Measurements from ENCODE around the gene PPDPF.

The PPDPF gene

GRCh38 chr20:63481503-63481902, 39.1 kb upstream of the PPDPF start:
- no peak for DNase-seq
- Histone ChIP-seq H3K27ac (no peak overlapping the region), H3K27me3 (ENCODE audit: insufficient read depth, low read depth, severe bottlenecking) (no peaks in the 10 kb centered on the region), H3K9me3 (ENCODE audit: severe bottlenecking) (no peaks in the 10 kb centered on the region), H3K4me3 (ENCODE audit: low read depth, low read length) (no peak overlapping the region), H3K36me3 (no peaks in the 10 kb centered on the region)
- TF ChIP-seq CTCF (IDR thresholded peaks at IDR 0.05; ENCODE audit: low read depth, low read length) = no peak

- Histone ChIP-seq H3K36me3 (no peaks in the 10 kb centered on the region), H3K27me3 (ENCODE audit: insufficient read depth, low read depth, severe bottlenecking) (no peaks in the 10 kb centered on the region), H3K9me3 (ENCODE audit: severe bottlenecking) (no peaks in the 10 kb centered on the region), H3K4me3 (ENCODE audit: low read depth, low read length) (no peak overlapping the region), H3K27ac (no peak overlapping the region)
- no peak for DNase-seq
- TF ChIP-seq CTCF (IDR thresholded peaks at IDR 0.05; ENCODE audit: low read depth, low read length) = no peak
Observed at GRCh38 chr20:63482021-63482587, 38.5 kb upstream of the PPDPF start.

- peak; percentile 77 for DNase-seq
- no peaks in the 10 kb centered on the region for H3K9me3 ChIP-seq (ENCODE audit: severe bottlenecking)
- H3K27ac ChIP-seq = no peak overlapping the region
- H3K4me3 ChIP-seq (ENCODE audit: low read depth, low read length) = no peak overlapping the region
- H3K27me3 ChIP-seq (ENCODE audit: insufficient read depth, low read depth, severe bottlenecking) = no peaks in the 10 kb centered on the region
- peaks cover 11% of the 10 kb centered on the region for H3K36me3 ChIP-seq
- TF ChIP-seq CTCF (IDR thresholded peaks at IDR 0.05; ENCODE audit: low read depth, low read length) = peak; percentile 79
Observed at GRCh38 chr20:63483834-63484233, 36.7 kb upstream of the PPDPF start.

GRCh38 chr20:63484236-63484635, 36.3 kb upstream of the PPDPF start:
- Histone ChIP-seq H3K9me3 (ENCODE audit: severe bottlenecking) (no peaks in the 10 kb centered on the region), H3K4me3 (ENCODE audit: low read depth, low read length) (no peak overlapping the region), H3K36me3 (peaks cover 15% of the 10 kb centered on the region), H3K27me3 (ENCODE audit: insufficient read depth, low read depth, severe bottlenecking) (no peaks in the 10 kb centered on the region), H3K27ac (no peak overlapping the region)
- no peak for DNase-seq
- no peak for TF ChIP-seq CTCF (IDR thresholded peaks at IDR 0.05; ENCODE audit: low read depth, low read length)

- no peak for TF ChIP-seq CTCF (IDR thresholded peaks at IDR 0.05; ENCODE audit: low read depth, low read length)
- no peak overlapping the region for H3K27ac ChIP-seq
- H3K36me3 ChIP-seq = peaks cover 21% of the 10 kb centered on the region
- DNase-seq = no peak
- no peaks in the 10 kb centered on the region for H3K27me3 ChIP-seq (ENCODE audit: insufficient read depth, low read depth, severe bottlenecking)
- no peaks in the 10 kb centered on the region for H3K9me3 ChIP-seq (ENCODE audit: severe bottlenecking)
- H3K4me3 ChIP-seq (ENCODE audit: low read depth, low read length) = no peak overlapping the region
Observed at GRCh38 chr20:63484651-63485403, 35.7 kb upstream of the PPDPF start.

Measured in WERI-Rb-1 (cell line).